ENCODE data around the gene YARS2. TPM values are rescaled to one million over a fixed set of nuclear protein-coding genes. Genes with fewer than 3 reads are reported as not detected.

YARS2 gene
- total RNA-seq, 1 experiment from 2014 or later = 41.4 TPM

GRCh38 chr12:32757157-32757556 lies 1.5 kb upstream of the YARS2 start:
- Histone ChIP-seq H2BK5ac (ENCODE audit: insufficient read length, low read length) (no peak overlapping the region), H3K79me2 (ENCODE audit: insufficient read depth, low read length) (no peaks in the 10 kb centered on the region), H3K27ac (ENCODE audit: insufficient read length, low read depth, low read length) (no peak overlapping the region), H3K14ac (ENCODE audit: insufficient read depth, low read length) (no peak overlapping the region), H2AFZ (ENCODE audit: low read length) (no peak overlapping the region), H3K27me3 (ENCODE audit: insufficient read depth, low read length) (no peaks in the 10 kb centered on the region), H3K9ac (ENCODE audit: extremely low read depth, insufficient read length, low read length) (no peak overlapping the region), H4K20me1 (ENCODE audit: control insufficient read depth, insufficient read depth, insufficient read length) (no peaks in the 10 kb centered on the region), H4K91ac (ENCODE audit: insufficient read length, low read depth, low read length) (no peak overlapping the region), H3T11ph (ENCODE audit: low read length) (no peak overlapping the region), H4K8ac (replicated peaks; ENCODE audit: insufficient read length, low read depth, low read length) (no peak overlapping the region), H2AK5ac (ENCODE audit: insufficient read length, low read length) (no peak overlapping the region), H3K4me1 (ENCODE audit: insufficient read depth, low read length) (peaks cover 2% of the 10 kb centered on the region; the same call in 1 of the 2 replicates), H3K18ac (ENCODE audit: insufficient read length, low read depth, low read length) (no peak overlapping the region), H3K4me2 (ENCODE audit: insufficient read depth, insufficient read length, low read length) (no peak overlapping the region), H3K79me1 (ENCODE audit: insufficient read depth, low read depth, low read length, poor library complexity, severe bottlenecking) (no peaks in the 10 kb centered on the region), H2BK12ac (ENCODE audit: insufficient read length, low read depth, low read length) (no peak overlapping the region), H2BK120ac (ENCODE audit: low read depth, low read length, poor library complexity, severe bottlenecking) (no peak overlapping the region), H3K23ac (ENCODE audit: insufficient read length, low read depth, low read length) (no peak overlapping the region), H3K56ac (ENCODE audit: insufficient read length, low read depth, low read length) (no peak overlapping the region), H4K5ac (ENCODE audit: insufficient read length, low read depth, low read length) (no peak overlapping the region), H3K9me3 (ENCODE audit: control insufficient read depth, low read depth, low read length) (no peaks in the 10 kb centered on the region), H2BK20ac (ENCODE audit: low read depth, low read length, poor library complexity, severe bottlenecking) (no peak overlapping the region), H2BK15ac (ENCODE audit: low read depth, low read length) (no peak overlapping the region), H3K23me2 (ENCODE audit: insufficient read length, low read depth, low read length, poor library complexity, severe bottlenecking) (peaks cover 9% of the 10 kb centered on the region), H3K4ac (ENCODE audit: low read depth, low read length) (no peak overlapping the region)
- DNase-seq = no peak
- Mint-ChIP-seq H3K27ac (no peak overlapping the region; a peak in 1 of 7 replicates), H3K4me3 (no peak overlapping the region), H3K27me3 (ENCODE audit: low read depth) (peaks cover 2% of the 10 kb centered on the region; the same call in 1 of the 2 replicates), H3K4me1 (peaks cover 16% of the 10 kb centered on the region in 2 experiments), H3K36me3 (ENCODE audit: insufficient read depth in 1 of 3, low read depth in 3 of 3) (peaks cover 13 to 20% (median 17%) of the 10 kb centered on the region in 3 experiments; a peak in 6 of 7 replicates), H3K9me3 (no peaks in the 10 kb centered on the region)
- TF ChIP-seq CTCF (conservative IDR thresholded peaks at IDR 0.05) = no peak
- WGBS (ENCODE audit: extremely low coverage, insufficient read length, low lambda C conversion rate) = no CpG with 5 or more reads among the region's 3 CpGs
